ENCODE measurements around the gene SHB.
A peak's percentile ranks its signal among the peaks of the same experiment; 100 is the strongest.

The SHB gene

GRCh38 chr9:38022203-38022895 lies 46.7 kb downstream of the SHB start:
- peak; percentile 49 for DNase-seq

GRCh38 chr9:38020151-38021076 lies 48.6 kb downstream of the SHB start:
- no peak for DNase-seq

- DNase-seq, result no peak
Measured at GRCh38 chr9:38019731-38020130, 49.3 kb downstream of the SHB start.

- peak; percentile 73 for DNase-seq
Measured at GRCh38 chr9:38018958-38019602, 49.9 kb downstream of the SHB start.

- peak; percentile 67 for DNase-seq
Measured at GRCh38 chr9:38018241-38018957, 50.6 kb downstream of the SHB start.

GRCh38 chr9:38017885-38018186 lies 51.2 kb downstream of the SHB start:
- no peak for DNase-seq

- DNase-seq, result peak; percentile 90
Measured at GRCh38 chr9:38017149-38017884, 51.7 kb downstream of the SHB start.

GRCh38 chr9:38016375-38017135 lies 52.5 kb downstream of the SHB start:
- peak; percentile 38 for DNase-seq

- no peak for DNase-seq
Measured at GRCh38 chr9:38015906-38016305, 53.1 kb downstream of the SHB start.

- DNase-seq, result no peak
Measured at GRCh38 chr9:38015266-38015665, 53.8 kb downstream of the SHB start.

- DNase-seq, result no peak
Measured at GRCh38 chr9:38012767-38013450, 56.1 kb downstream of the SHB start.

- no peak for DNase-seq
Measured at GRCh38 chr9:38011991-38012390, 57.0 kb downstream of the SHB start.

- no peak for DNase-seq
Measured at GRCh38 chr9:38010918-38011704, 57.9 kb downstream of the SHB start.

- DNase-seq, result no peak
Measured at GRCh38 chr9:38009990-38010389, 59.0 kb downstream of the SHB start.

- DNase-seq, result no peak
Measured at GRCh38 chr9:38009035-38009501, 60.0 kb downstream of the SHB start.

- no peak for DNase-seq
Measured at GRCh38 chr9:38008168-38009034, 60.6 kb downstream of the SHB start.

GRCh38 chr9:38007016-38007415 lies 62.0 kb downstream of the SHB start:
- no peak for DNase-seq

- DNase-seq, result no peak
Measured at GRCh38 chr9:38006163-38006562, 62.9 kb downstream of the SHB start.

Measured in eye (tissue), 1 donor.